Measurements from ENCODE around the gene BRAF. TPM values are rescaled to one million over a fixed set of nuclear protein-coding genes. Genes with fewer than 3 reads are reported as not detected.
"Not testable (repeated sequence)": the region's sequence is repeated elsewhere in the genome, so short reads cannot be mapped to it uniquely, and the experiment has no call there.

The BRAF gene
- total RNA-seq, 1 donor from 2014 or later = 11.3 TPM

DNA sequence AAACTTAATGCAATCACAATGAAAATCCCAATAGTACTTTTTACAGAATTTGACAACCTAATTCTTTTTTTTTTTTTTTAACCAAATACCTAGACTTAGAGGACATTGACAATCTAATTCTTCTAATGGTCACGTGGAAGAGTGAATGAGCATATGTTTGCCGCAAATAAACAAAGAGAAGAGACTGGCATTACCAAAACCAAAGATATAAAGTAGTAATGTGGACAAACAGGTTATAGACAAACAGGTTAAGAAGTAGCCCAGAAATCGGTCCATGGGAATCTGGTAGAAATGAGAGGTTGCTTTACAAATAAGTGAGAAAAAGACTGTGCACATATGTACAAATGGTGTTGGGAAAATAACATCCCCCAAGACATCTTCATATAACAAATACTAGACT lies 27.7 kb downstream of the BRAF start:
- no peak for DNase-seq (ENCODE audit: low read depth)
- Histone ChIP-seq H3K4me3 (ENCODE audit: low read depth, low read length) (no peak overlapping the region), H3K27me3 (ENCODE audit: control insufficient read depth, insufficient read depth, low read length) (no peaks in the 10 kb centered on the region), H3K36me3 (ENCODE audit: control insufficient read depth, insufficient read depth, low read length) (no peaks in the 10 kb centered on the region)
- no peak for FAIRE-seq
- TF ChIP-seq, protein P1, sequence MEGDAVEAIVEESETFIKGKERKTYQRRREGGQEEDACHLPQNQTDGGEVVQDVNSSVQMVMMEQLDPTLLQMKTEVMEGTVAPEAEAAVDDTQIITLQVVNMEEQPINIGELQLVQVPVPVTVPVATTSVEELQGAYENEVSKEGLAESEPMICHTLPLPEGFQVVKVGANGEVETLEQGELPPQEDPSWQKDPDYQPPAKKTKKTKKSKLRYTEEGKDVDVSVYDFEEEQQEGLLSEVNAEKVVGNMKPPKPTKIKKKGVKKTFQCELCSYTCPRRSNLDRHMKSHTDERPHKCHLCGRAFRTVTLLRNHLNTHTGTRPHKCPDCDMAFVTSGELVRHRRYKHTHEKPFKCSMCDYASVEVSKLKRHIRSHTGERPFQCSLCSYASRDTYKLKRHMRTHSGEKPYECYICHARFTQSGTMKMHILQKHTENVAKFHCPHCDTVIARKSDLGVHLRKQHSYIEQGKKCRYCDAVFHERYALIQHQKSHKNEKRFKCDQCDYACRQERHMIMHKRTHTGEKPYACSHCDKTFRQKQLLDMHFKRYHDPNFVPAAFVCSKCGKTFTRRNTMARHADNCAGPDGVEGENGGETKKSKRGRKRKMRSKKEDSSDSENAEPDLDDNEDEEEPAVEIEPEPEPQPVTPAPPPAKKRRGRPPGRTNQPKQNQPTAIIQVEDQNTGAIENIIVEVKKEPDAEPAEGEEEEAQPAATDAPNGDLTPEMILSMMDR (IDR thresholded peaks at IDR 0.05; ENCODE audit: insufficient read depth, low read length, severe bottlenecking) = no peak

DNA sequence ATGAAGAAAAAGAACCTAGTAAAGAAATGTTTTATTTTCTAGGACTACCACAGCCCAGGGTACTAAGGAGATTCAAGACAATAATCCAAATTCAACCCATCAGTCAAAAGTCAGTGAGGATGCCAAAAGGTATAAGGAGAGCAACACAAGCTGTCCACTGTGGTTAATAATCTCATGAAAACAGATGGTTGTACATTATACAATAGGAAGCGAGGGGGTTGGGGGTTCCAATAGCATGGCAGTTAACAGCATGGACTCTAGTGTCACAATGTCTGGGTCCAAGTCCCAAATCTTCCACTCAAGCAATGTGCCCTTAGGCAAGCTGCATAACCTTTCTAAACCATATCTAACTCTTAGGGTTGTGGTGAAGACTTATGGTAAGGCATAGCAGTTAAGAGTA lies 35.1 kb downstream of the BRAF start:
- FAIRE-seq (no peak), DNase-seq (ENCODE audit: low read depth) (no peak)
- no peaks in the 10 kb centered on the region for H3K36me3 ChIP-seq (ENCODE audit: control insufficient read depth, insufficient read depth, low read length)
- no peak overlapping the region for H3K4me3 ChIP-seq (ENCODE audit: low read depth, low read length)
- H3K27me3 ChIP-seq (ENCODE audit: control insufficient read depth, insufficient read depth, low read length) = no peaks in the 10 kb centered on the region
- TF ChIP-seq, protein P1 (IDR thresholded peaks at IDR 0.05; ENCODE audit: insufficient read depth, low read length, severe bottlenecking) = no peak

DNA sequence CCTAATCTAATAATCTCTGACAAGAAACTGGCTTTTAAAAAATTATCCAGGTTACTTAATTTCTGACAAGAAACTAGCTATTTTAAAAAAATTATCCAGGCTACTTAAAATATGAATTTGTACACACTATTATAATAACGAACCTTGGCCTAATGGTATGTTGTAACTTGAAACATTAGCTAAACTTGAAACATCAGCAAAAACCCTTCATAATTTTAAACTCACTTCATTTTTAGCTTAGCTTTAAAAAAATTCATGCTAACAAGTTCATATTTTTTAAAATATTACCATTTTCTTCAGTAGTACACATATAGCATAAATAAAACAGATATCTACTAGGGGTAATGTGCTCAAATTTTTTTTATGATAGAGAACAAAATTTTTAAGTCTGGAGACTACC lies 35.6 kb downstream of the BRAF start:
- H3K4me3 ChIP-seq (ENCODE audit: low read depth, low read length) = no peak overlapping the region
- DNase-seq (ENCODE audit: low read depth) (no peak), FAIRE-seq (no peak)
- H3K36me3 ChIP-seq (ENCODE audit: control insufficient read depth, insufficient read depth, low read length) = no peaks in the 10 kb centered on the region
- no peaks in the 10 kb centered on the region for H3K27me3 ChIP-seq (ENCODE audit: control insufficient read depth, insufficient read depth, low read length)
- TF ChIP-seq, protein P1 (IDR thresholded peaks at IDR 0.05; ENCODE audit: insufficient read depth, low read length, severe bottlenecking) = no peak

DNA sequence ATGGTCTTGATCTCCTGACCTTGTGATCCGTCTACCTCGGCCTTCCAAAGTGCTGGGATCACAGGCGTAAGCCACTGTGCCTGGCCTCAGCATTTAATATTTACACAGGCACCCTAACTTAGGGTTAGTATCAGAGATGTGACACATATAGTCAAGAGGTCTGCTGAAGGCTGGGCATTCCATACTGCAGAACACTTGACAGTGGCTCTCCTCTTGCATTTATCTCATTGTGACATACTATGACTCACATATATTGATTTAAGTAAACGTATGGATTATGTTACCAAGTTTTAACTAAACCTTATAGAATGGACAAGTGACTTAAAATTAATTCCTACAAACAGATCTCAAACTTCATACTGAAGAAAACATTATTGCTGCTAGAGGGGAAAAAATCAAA lies 36.6 kb downstream of the BRAF start:
- Histone ChIP-seq H3K4me3 (ENCODE audit: low read depth, low read length) (no peak overlapping the region), H3K36me3 (ENCODE audit: control insufficient read depth, insufficient read depth, low read length) (no peaks in the 10 kb centered on the region), H3K27me3 (ENCODE audit: control insufficient read depth, insufficient read depth, low read length) (no peaks in the 10 kb centered on the region)
- no peak for FAIRE-seq
- DNase-seq (ENCODE audit: low read depth) = peak; percentile 49
- TF ChIP-seq, protein P1 (IDR thresholded peaks at IDR 0.05; ENCODE audit: insufficient read depth, low read length, severe bottlenecking) = no peak

DNA sequence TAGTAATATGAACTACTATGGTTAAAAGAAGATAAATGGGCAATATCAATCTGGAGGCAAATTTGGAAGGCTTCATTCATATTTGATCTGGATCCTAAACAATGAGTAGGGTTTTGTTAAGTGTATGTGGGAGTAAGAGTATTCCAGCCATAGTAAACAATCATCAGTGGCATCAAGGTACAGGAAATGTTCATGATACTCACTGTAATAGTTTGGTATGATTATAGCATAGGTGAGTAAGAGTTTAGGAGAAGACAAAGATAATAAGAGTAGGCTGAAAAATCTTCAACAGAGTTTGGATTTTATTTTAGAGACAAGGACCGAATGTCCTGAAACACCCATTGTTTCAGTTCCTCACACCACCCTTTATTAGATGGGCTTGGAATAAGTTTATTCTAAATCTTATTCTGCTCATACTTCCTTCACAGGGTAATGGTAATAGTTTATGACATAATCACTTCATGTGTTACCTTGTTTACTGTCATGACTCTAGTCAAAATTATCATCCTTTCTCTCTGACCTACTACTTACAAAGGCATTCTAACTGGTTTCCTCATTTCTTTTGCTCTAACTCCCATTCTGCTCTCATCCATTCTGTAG lies 38.9 kb downstream of the BRAF start:
- Histone ChIP-seq H3K27me3 (ENCODE audit: control insufficient read depth, insufficient read depth, low read length) (no peaks in the 10 kb centered on the region), H3K36me3 (ENCODE audit: control insufficient read depth, insufficient read depth, low read length) (no peaks in the 10 kb centered on the region), H3K4me3 (ENCODE audit: low read depth, low read length) (no peak overlapping the region)
- DNase-seq (ENCODE audit: low read depth) (no peak), FAIRE-seq (no peak)
- TF ChIP-seq, protein P1 (IDR thresholded peaks at IDR 0.05; ENCODE audit: insufficient read depth, low read length, severe bottlenecking) = no peak

DNA sequence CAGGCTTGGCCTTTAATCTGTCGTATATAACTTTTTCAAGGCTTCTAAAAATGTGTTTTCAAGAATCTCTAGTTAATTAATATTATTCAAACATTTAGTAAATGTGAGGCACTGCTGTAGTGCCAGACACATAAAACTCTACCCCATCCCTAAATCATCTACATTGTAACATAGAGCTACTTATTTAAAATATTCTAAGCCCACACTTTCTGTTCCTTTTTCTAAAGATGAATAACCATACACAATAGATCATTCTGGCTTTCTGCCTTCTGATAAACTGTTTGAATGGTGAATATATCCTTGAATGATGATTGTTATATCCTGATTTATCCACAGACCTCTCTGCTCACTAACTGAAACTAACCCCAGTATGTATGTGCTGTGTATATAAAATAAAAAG lies 41.4 kb downstream of the BRAF start:
- H3K27me3 ChIP-seq (ENCODE audit: control insufficient read depth, insufficient read depth, low read length) = no peaks in the 10 kb centered on the region
- no peak for FAIRE-seq
- TF ChIP-seq, protein P1 (IDR thresholded peaks at IDR 0.05; ENCODE audit: insufficient read depth, low read length, severe bottlenecking) = no peak
- no peak overlapping the region for H3K4me3 ChIP-seq (ENCODE audit: low read depth, low read length)
- DNase-seq (ENCODE audit: low read depth) = no peak
- no peaks in the 10 kb centered on the region for H3K36me3 ChIP-seq (ENCODE audit: control insufficient read depth, insufficient read depth, low read length)

DNA sequence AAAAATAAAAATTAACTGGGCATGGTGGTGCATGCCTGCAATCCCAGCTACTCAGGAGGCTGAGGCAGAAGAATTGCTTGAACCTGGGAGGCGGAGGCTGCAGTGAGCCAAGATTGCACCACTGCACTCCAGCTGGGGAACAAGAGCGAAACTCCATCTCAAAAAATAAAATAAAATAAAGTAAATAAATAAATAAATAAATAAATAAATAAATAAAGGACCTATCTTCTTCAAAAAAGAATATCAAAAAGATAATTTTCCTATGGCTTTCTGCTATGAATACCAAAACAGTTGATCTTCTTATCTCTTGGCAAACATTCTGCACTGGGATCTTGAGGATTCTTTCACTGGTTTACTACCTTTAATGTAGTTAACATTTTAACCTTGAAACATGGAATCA lies 41.9 kb downstream of the BRAF start:
- not testable (repeated sequence) for H3K27me3 ChIP-seq (ENCODE audit: control insufficient read depth, insufficient read depth, low read length); DNase-seq (ENCODE audit: low read depth); FAIRE-seq; H3K4me3 ChIP-seq (ENCODE audit: low read depth, low read length); H3K36me3 ChIP-seq (ENCODE audit: control insufficient read depth, insufficient read depth, low read length)
